CD4-positive, alpha-beta T cell (primary cell): ENCODE results near the gene NOXA1. TPM values are rescaled to one million over a fixed set of nuclear protein-coding genes. Genes with fewer than 3 reads are reported as not detected.
A peak's percentile ranks its signal among the peaks of the same experiment; 100 is the strongest.

ENCODE experiments used
- ATAC-seq: fragments of 200-7000 bp; cut with Tn5 transposase; one replicate; pipeline ENCODE4 v1.10.0; 2022; ENCODE audit warnings: mild to moderate bottlenecking; ENCODE audit not compliant: poor library complexity
- CTCF ChIA-PET: fragments of 350-600 bp; sonication (Branson Sonifier 250); formaldehyde crosslinking; loops from one replicate; lab custom pipeline; 2021; ENCODE audit warnings: antibody characterized with exemption, inconsistent platforms; lab: Charles Lee
- POLR2A ChIA-PET: fragments of 350-600 bp; sonication (Branson Sonifier 250); formaldehyde crosslinking; loops from one replicate; lab custom pipeline; 2021; ENCODE audit warnings: antibody characterized with exemption, inconsistent platforms; lab: Charles Lee
- DNase-seq, 14 experiments: peaks; one replicate each; pipeline ENCODE4 v3.0.0-alpha.2; 2013 to 2020; ENCODE audit warnings: mixed read lengths in 2 of 14
- H3K27ac ChIP-seq, 2 donors: one replicate each; pipeline versions ENCODE4 v1.5.1 to v1.7.0; 2013; ENCODE audit warnings: low read length in 2 of 2, low read depth in 1 of 2, mild to moderate bottlenecking in 1 of 2
- H3K27me3 ChIP-seq, 2 experiments: 1 replicate in 1 of 2; 2 replicates in 1 of 2; pipeline versions ENCODE4 v1.6.1 to v1.7.0; 2013; ENCODE audit warnings: low read length in 2 of 2, control low read depth in 1 of 2, mild to moderate bottlenecking in 1 of 2, moderate library complexity in 1 of 2; ENCODE audit not compliant: insufficient read depth in 2 of 2, control insufficient read depth in 1 of 2
- H3K36me3 ChIP-seq: one replicate; pipeline ENCODE4 v1.6.1; 2013; ENCODE audit warnings: low read length, control low read depth; ENCODE audit not compliant: insufficient read depth
- H3K4me1 ChIP-seq: one replicate; pipeline ENCODE4 v1.6.1; 2013; ENCODE audit warnings: low read length, control low read depth; ENCODE audit not compliant: insufficient read depth
- H3K4me3 ChIP-seq: one replicate; pipeline ENCODE4 v1.5.1; 2013; ENCODE audit warnings: mild to moderate bottlenecking, low read length, moderate library complexity
- H3K9me3 ChIP-seq, 2 experiments: 1 replicate in 1 of 2; 2 replicates in 1 of 2; pipeline versions ENCODE4 v1.6.1 to v1.7.0; 2013; ENCODE audit warnings: low read length in 2 of 2, mild to moderate bottlenecking in 2 of 2, control low read depth in 1 of 2, moderate library complexity in 1 of 2; ENCODE audit not compliant: control insufficient read depth in 1 of 2, insufficient read depth in 1 of 2
- H3K27ac Mint-ChIP-seq: one replicate; pipeline ENCODE4 v1.8.0; 2020; ENCODE audit warnings: mixed read lengths
- H3K27me3 Mint-ChIP-seq: one replicate; pipeline ENCODE4 v1.8.0; 2021; ENCODE audit warnings: mixed read lengths
- H3K36me3 Mint-ChIP-seq: one replicate; pipeline ENCODE4 v1.8.0; 2021; ENCODE audit warnings: low read depth, mixed read lengths
- H3K4me1 Mint-ChIP-seq: one replicate; pipeline ENCODE4 v1.8.0; 2021; ENCODE audit warnings: low read depth, mixed read lengths
- H3K4me3 Mint-ChIP-seq: one replicate; pipeline ENCODE4 v1.8.0; 2020; ENCODE audit warnings: mild to moderate bottlenecking, mixed read lengths
- H3K9me3 Mint-ChIP-seq: one replicate; pipeline ENCODE4 v1.8.0; 2020; ENCODE audit warnings: mixed read lengths
- intact Hi-C, 2 experiments: fragments of 100-400 bp; cut with DNase I in 1 of 2; cut with micrococcal nuclease in 1 of 2; formaldehyde crosslinking; loops; one replicate each; pipeline versions ENCODE4 v1.15.1 to v1.9.0; 2023 to 2025; cut with DNase I, micrococcal nuclease
- total RNA-seq, 174 experiments: library from RNA in 2 of 174; stranded (reverse) in 2 of 174; gene quantifications; one replicate each; pipeline ENCODE4 v1.2.3 and lab custom pipeline; 2021 to 2026
- TF ChIP-seq, protein P1 (sequence below): fragments of 200-600 bp; IDR thresholded peaks from one replicate; pipeline ENCODE4 v1.8.0; 2022; ENCODE audit warnings: antibody characterized with exemption, mild to moderate bottlenecking

Gene NOXA1
- total RNA-seq, 2 experiments from 2014 or later, result 6.7 to 7.7 TPM

DNA sequence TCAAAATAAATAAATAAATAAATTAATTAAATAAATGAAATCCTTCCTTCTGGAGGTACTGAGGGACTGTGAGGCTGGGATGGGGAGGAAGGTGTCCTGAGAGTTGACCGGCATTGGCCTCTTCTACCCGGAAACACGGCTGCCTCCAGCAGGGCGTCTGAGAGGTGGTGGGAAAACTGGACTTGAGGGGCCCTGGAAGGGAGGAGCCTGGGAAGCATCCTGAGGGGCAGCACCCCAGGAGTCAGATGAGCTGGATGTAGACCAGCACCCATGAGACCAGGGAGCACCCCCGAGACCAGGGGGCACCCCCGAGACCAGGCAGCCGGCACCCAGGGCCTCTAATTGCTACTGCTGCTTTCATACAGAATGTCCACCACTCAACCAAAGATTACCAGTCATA is 44.7 kb downstream of the NOXA1 start:
- CTCF ChIA-PET, result no interaction called here
- ATAC-seq, result no peak
- POLR2A ChIA-PET, result no interaction called here

DNA sequence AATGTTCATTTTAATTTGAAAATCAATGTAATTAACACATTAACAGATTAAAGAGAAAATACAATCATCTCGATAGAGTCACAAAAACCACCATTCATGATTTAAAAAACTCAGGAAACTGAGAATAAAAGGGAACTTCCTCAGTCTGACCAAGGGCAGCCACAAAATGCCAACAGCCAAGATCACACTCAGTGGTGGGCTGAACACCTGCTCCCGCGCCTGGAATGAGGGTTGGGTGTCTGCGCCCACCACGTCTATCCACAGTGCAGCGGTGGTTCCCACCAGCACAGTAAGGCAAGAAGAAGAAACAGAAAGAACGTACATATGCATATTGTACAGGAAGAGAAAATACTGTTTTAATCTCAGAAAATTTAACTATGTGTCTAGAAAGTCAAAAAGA is 47.6 kb downstream of the NOXA1 start:
- TF ChIP-seq, protein P1, sequence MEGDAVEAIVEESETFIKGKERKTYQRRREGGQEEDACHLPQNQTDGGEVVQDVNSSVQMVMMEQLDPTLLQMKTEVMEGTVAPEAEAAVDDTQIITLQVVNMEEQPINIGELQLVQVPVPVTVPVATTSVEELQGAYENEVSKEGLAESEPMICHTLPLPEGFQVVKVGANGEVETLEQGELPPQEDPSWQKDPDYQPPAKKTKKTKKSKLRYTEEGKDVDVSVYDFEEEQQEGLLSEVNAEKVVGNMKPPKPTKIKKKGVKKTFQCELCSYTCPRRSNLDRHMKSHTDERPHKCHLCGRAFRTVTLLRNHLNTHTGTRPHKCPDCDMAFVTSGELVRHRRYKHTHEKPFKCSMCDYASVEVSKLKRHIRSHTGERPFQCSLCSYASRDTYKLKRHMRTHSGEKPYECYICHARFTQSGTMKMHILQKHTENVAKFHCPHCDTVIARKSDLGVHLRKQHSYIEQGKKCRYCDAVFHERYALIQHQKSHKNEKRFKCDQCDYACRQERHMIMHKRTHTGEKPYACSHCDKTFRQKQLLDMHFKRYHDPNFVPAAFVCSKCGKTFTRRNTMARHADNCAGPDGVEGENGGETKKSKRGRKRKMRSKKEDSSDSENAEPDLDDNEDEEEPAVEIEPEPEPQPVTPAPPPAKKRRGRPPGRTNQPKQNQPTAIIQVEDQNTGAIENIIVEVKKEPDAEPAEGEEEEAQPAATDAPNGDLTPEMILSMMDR, result no peak
- peaks cover 8% of the 10 kb centered on the region for H3K36me3 Mint-ChIP-seq
- H3K27me3 Mint-ChIP-seq, result no peaks in the 10 kb centered on the region
- ChIA-PET CTCF (no interaction called here), POLR2A (no interaction called here)
- no peak overlapping the region for H3K27ac Mint-ChIP-seq
- intact Hi-C loops, result no loop called here
- DNase-seq (peak in 1 of 14 experiments; percentile 15), ATAC-seq (no peak)
- Histone ChIP-seq H3K4me3 (no peak overlapping the region), H3K4me1 (no peaks in the 10 kb centered on the region), H3K36me3 (no peaks in the 10 kb centered on the region), H3K27ac (no peak overlapping the region), H3K9me3 (peaks cover 3 to 25% of the 10 kb centered on the region in 2 experiments), H3K27me3 (no peaks in the 10 kb centered on the region)
- H3K9me3 Mint-ChIP-seq, result peaks cover 3% of the 10 kb centered on the region
- no peak overlapping the region for H3K4me3 Mint-ChIP-seq
- peaks cover 11% of the 10 kb centered on the region for H3K4me1 Mint-ChIP-seq

More for the DNA sequence above, 44.7 kb downstream of the NOXA1 start:
- intact Hi-C loops, result loop anchor here in 1 of 2 experiments (5.0 kb wide), 1 partner anchor 54 kb away; no protein-coding TSS in a partner anchor
- H3K36me3 ChIP-seq, result no peaks in the 10 kb centered on the region
- peaks cover 0 to 4% of the 10 kb centered on the region in 2 experiments for H3K9me3 ChIP-seq
- no peaks in the 10 kb centered on the region for H3K9me3 Mint-ChIP-seq
- H3K36me3 Mint-ChIP-seq, result no peaks in the 10 kb centered on the region
- no peak overlapping the region for H3K4me3 Mint-ChIP-seq
- H3K4me1 ChIP-seq, result peaks cover 6% of the 10 kb centered on the region
- H3K4me3 ChIP-seq, result no peak overlapping the region
- H3K27me3 ChIP-seq, result no peaks in the 10 kb centered on the region
- H3K27me3 Mint-ChIP-seq, result no peaks in the 10 kb centered on the region
- H3K27ac ChIP-seq, result no peak overlapping the region
- peak in 1 of 14 experiments; percentile 8 for DNase-seq
- H3K27ac Mint-ChIP-seq, result no peak overlapping the region
- peaks cover 14% of the 10 kb centered on the region for H3K4me1 Mint-ChIP-seq
- TF ChIP-seq, protein P1, result no peak

DNA sequence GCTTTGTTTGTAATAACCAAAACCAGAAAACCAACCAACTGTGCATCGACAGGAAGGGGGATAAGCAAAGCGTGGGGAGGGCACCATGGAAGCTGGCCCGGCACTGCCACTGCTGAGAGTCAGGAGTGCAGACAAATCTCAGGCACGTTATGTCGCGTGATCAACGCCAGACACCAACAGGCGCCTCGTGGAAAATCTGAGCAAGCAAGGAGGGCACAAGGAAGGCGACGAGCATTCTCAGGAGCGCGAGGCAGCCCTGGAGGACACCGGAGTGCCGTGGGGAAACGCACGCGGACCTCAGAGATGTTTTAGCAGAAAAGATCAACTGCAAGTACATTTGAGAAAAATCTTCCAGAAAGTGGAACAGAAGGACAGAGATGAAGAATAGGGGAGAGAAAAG is 51.1 kb downstream of the NOXA1 start:
- Histone ChIP-seq H3K36me3 (no peaks in the 10 kb centered on the region), H3K4me3 (no peak overlapping the region), H3K27me3 (no peaks in the 10 kb centered on the region), H3K9me3 (peaks cover 7 to 32% of the 10 kb centered on the region in 2 experiments), H3K4me1 (no peaks in the 10 kb centered on the region), H3K27ac (no peak overlapping the region)
- Mint-ChIP-seq H3K27ac (no peak overlapping the region), H3K4me1 (peaks cover 10% of the 10 kb centered on the region), H3K27me3 (no peaks in the 10 kb centered on the region), H3K4me3 (no peak overlapping the region), H3K36me3 (peaks cover 9% of the 10 kb centered on the region), H3K9me3 (peaks cover 7% of the 10 kb centered on the region)
- ChIA-PET CTCF (no interaction called here), POLR2A (no interaction called here)
- intact Hi-C loops, result no loop called here
- DNase-seq, result no peak
- TF ChIP-seq, protein P1, result no peak
- ATAC-seq, result no peak
